GM12874 (cell line): Measurements from ENCODE around the gene PHRF1.

Source experiments
- CTCF ChIP-seq: IDR thresholded peaks from 2 replicates; pipeline ENCODE4 v1.5.1; 2011; ENCODE audit warnings: low read depth, mild to moderate bottlenecking, control low read depth, low read length, moderate library complexity; ENCODE audit not compliant: insufficient read depth

PHRF1 gene

GRCh38 chr11:558503-558902 is 17.8 kb upstream of the PHRF1 start:
- no peak for TF ChIP-seq CTCF

- 0 out of 2 replicates have a peak, but pooled peaks have one; percentile 6 for TF ChIP-seq CTCF
Measured at GRCh38 chr11:559020-559620, 17.1 kb upstream of the PHRF1 start.

DNA sequence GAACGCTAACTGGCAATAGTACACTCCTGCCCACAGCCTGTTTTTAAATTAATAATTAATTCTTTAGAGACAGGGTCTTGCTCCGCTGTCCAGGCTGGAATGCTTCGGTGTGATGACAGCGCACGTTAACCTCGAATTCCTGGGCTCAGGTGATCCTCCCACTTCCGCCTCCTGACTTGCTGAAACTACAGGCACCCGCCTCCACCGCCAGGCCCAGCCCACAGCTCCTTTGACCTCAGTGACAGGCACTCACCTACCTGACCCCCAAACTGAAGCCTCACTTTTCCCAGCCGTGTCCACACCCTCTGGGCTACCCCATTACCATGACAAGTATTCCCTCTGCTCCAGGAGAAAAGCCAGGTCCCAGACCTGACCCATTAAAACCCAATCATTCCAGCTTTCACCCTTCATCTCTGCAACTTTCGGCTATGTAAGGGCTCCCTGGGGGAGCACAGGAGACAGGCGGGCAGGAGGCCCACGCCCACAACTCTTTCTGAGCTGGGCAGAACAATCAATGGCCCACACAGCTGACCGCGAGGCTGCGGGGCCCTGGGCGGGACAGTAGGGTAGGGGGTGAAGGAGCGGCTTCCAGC is 16.5 kb upstream of the PHRF1 start:
- no peak for TF ChIP-seq CTCF

GRCh38 chr11:560305-561147 is 15.7 kb upstream of the PHRF1 start, which contains the start of the genes LMNTD2 and RASSF7:
Gene LMNTD2 (minus strand): TSS chr11:560738. CDS start chr11:560716, 22 bp downstream.
Gene RASSF7 (plus strand): TSS chr11:560970. CDS start chr11:561769, 799 bp downstream.
- TF ChIP-seq CTCF, result no peak

GRCh38 chr11:561148-562003 is 14.9 kb upstream of the PHRF1 start:
- no peak for TF ChIP-seq CTCF

GRCh38 chr11:562046-562645 is 14.1 kb upstream of the PHRF1 start:
- TF ChIP-seq CTCF, result no peak
